T-helper 2 cell treated with Interferon-gamma antibody and Interleukin-4, amounts not matched to agents 5 μg/mL and 100 μg/mL, for 36 hours (primary cell): ENCODE data around the gene FAM43B.

ENCODE experiments used
- DNase-seq: peaks from one replicate; pipeline ENCODE4 v3.0.0; 2021; ENCODE audit warnings: low spot score
- H3K27ac Mint-ChIP-seq: one replicate; pipeline ENCODE4 v1.8.0; 2021; ENCODE audit warnings: mild to moderate bottlenecking, mixed read lengths
- H3K27me3 Mint-ChIP-seq: one replicate; pipeline ENCODE4 v1.8.0; 2021; ENCODE audit warnings: low read depth, mixed read lengths
- H3K36me3 Mint-ChIP-seq: one replicate; pipeline ENCODE4 v1.8.0; 2021; ENCODE audit warnings: low read depth, mixed read lengths
- H3K4me1 Mint-ChIP-seq: one replicate; pipeline ENCODE4 v1.8.0; 2021; ENCODE audit warnings: low read depth, mixed read lengths
- H3K4me3 Mint-ChIP-seq: one replicate; pipeline ENCODE4 v1.8.0; 2022; ENCODE audit warnings: mild to moderate bottlenecking, moderate library complexity, mixed read lengths
- H3K9me3 Mint-ChIP-seq: one replicate; pipeline ENCODE4 v1.8.0; 2021; ENCODE audit warnings: mixed read lengths

The FAM43B gene

DNA sequence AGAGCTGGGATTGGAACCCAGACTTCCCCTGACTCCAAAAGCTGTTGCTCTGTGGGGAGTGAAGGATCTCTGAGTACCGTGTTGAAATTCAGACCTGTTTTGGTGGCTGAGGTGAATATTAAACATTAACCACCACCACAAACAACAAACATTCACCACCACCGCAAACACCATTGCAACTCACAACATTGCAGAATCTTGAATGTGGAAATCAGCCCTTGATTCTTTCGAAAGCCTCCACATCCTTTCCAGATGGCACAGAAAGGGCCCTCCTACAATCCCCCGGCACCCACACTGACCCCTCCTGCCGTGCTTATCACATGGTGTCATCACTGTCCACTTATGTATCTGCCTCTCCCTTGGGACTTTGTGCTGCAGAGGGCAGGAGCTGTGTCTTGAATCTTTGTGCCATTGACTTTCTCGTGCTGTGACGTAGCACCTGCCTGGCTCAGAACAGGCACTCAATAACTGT lies 38.0 kb downstream of the FAM43B start:
- H3K4me1 Mint-ChIP-seq: peaks cover 7% of the 10 kb centered on the region
- no peaks in the 10 kb centered on the region for H3K36me3 Mint-ChIP-seq
- no peaks in the 10 kb centered on the region for H3K9me3 Mint-ChIP-seq
- H3K27me3 Mint-ChIP-seq: peaks cover 48% of the 10 kb centered on the region
- no peak for DNase-seq
- H3K27ac Mint-ChIP-seq: no peak overlapping the region
- H3K4me3 Mint-ChIP-seq: no peak overlapping the region

DNA sequence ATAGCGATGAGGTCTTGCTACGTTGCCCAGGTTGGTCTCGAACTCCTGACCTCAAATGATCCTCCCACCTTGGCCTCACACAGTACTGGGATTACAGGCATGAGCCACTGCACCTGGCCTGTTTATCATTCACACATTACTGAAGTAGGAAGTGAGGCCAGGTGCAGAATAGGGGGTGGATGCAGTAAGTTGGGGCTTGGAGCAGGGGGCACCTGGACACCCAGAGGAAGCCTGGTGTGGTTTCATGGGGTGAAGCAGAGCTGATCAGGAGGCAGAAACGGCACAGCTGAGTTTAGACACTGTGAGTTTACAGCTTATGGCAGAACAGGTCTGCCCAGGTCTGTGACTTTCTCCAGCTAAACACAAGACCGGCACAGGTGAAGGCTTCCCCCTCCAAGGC lies 41.4 kb downstream of the FAM43B start:
- no peak overlapping the region for H3K4me3 Mint-ChIP-seq
- no peaks in the 10 kb centered on the region for H3K9me3 Mint-ChIP-seq
- peaks cover 3% of the 10 kb centered on the region for H3K4me1 Mint-ChIP-seq
- no peak for DNase-seq
- H3K27ac Mint-ChIP-seq: no peak overlapping the region
- H3K36me3 Mint-ChIP-seq: no peaks in the 10 kb centered on the region
- peaks cover 31% of the 10 kb centered on the region for H3K27me3 Mint-ChIP-seq

DNA sequence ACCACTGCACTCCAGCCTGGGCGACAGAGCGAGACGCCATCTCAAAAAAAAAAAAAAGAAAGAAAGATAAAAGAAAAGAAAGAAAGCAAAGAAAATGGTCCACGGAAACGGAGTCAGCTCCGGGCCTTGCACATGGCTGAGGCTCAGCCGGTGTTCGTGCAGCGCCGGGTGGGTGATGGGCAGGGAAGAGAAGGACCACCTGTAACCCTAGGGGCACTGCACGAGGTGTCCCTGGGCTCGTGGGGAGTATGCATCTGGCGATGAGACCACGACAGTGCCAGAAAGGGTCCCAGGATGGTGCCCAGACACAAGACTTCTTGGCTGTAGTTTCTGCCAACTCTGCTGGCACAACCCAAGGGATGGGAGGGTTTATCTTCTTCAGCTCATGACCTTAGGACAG lies 42.4 kb downstream of the FAM43B start:
- Mint-ChIP-seq H3K9me3 (no peaks in the 10 kb centered on the region), H3K36me3 (no peaks in the 10 kb centered on the region), H3K4me3 (no peak overlapping the region), H3K27me3 (peaks cover 23% of the 10 kb centered on the region), H3K27ac (no peak overlapping the region), H3K4me1 (no peaks in the 10 kb centered on the region)
- no peak for DNase-seq

DNA sequence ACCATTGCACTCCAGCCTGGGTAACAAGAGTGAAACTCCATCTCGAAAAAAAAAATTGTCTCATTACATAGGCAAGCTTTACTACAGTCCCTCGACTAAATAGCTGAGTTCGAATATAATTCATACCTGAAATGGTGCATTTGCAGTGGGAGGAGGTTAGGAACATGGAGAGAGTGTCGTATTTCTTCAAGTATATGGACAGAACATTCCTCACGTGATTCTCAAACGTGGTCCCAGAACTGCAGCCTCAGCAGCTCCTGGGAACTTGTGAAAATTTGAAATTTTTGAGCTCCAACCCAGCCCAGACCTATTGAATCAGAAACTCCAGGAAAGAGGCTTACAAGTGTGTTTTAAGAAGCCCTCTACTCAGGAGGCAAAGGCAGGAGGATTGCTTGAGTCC lies 43.7 kb downstream of the FAM43B start:
- H3K27me3 Mint-ChIP-seq: peaks cover 14% of the 10 kb centered on the region
- no peak for DNase-seq
- H3K9me3 Mint-ChIP-seq: no peaks in the 10 kb centered on the region
- no peaks in the 10 kb centered on the region for H3K36me3 Mint-ChIP-seq
- H3K27ac Mint-ChIP-seq: no peak overlapping the region
- no peak overlapping the region for H3K4me3 Mint-ChIP-seq
- H3K4me1 Mint-ChIP-seq: no peaks in the 10 kb centered on the region

DNA sequence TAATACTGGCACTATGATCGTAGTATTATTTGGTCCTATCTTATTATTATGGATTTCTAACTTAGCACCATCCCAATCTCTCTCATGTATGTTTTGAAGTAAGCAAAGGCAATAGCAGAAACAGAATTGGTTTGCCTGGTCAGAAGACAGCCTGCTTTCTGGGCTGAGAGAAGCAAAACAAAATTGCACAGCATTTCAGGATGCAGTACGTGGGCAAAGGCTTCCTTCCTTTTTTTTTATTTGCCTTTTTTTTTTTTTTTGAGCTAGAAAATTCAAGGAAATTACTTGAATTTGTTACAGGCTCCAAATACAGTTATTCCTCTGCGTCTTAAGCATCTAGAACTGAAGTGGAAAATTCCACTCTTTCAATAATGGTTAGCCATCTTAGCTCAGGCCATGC lies 45.3 kb downstream of the FAM43B start:
- Mint-ChIP-seq H3K4me1 (no peaks in the 10 kb centered on the region), H3K4me3 (no peak overlapping the region), H3K9me3 (no peaks in the 10 kb centered on the region), H3K36me3 (no peaks in the 10 kb centered on the region), H3K27me3 (peaks cover 6% of the 10 kb centered on the region), H3K27ac (no peak overlapping the region)
- no peak for DNase-seq

DNA sequence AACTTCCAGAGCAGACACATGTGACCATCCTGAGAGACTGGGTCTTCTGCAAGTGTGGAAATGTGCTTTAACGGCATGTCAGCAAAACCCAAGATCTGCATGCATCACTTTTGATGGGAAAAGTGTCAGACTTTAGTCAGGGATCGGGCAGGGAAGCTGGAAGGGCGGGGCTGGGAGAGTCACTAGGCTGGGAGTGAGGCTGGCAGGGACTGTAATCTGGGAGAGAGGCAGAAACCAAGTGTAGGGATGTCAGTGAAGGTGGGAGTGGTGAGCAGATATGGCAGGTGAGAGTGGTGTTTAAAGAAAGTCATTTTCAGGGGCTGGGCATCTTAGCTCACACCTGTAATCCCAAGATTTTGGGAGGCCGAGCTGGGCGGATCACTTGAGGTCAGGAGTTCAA lies 47.8 kb downstream of the FAM43B start:
- H3K27ac Mint-ChIP-seq: no peak overlapping the region
- DNase-seq: no peak
- peaks cover 5% of the 10 kb centered on the region for H3K27me3 Mint-ChIP-seq
- H3K4me1 Mint-ChIP-seq: no peaks in the 10 kb centered on the region
- H3K4me3 Mint-ChIP-seq: no peak overlapping the region
- H3K9me3 Mint-ChIP-seq: no peaks in the 10 kb centered on the region
- no peaks in the 10 kb centered on the region for H3K36me3 Mint-ChIP-seq

DNA sequence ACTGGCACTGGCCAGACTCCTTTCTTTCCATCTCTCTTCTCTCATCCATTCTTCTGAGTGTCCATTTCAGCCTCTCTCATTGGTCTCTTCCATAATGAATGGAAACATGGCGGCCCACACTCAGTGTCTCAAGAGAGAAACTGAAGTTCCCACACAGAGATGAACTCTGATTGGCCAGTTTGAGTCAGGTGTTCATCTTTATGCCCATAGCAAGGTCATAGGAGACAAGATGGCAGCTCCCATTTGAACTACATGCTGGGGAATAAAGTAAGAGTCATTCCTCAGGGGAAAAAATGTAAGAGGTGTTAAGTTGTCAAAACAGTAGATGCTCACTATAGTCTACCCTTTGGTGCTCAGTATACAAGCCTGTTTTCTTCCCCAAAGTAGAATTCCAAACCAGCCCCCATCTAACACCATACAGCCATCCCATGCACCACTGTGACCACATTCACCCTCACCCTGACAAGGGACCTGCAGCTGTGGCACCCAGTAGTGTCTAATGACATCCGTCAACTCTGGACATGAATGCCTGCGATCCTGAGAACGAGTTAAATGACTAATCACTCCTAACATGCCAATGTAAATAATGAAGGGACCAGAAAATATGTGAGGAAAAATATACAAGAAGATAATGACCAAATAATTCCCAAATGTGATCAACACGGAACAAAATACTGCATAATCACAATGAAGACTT lies 48.9 kb downstream of the FAM43B start:
- H3K4me1 Mint-ChIP-seq: no peaks in the 10 kb centered on the region
- H3K9me3 Mint-ChIP-seq: no peaks in the 10 kb centered on the region
- H3K36me3 Mint-ChIP-seq: no peaks in the 10 kb centered on the region
- peaks cover 5% of the 10 kb centered on the region for H3K27me3 Mint-ChIP-seq
- H3K27ac Mint-ChIP-seq: no peak overlapping the region
- H3K4me3 Mint-ChIP-seq: no peak overlapping the region
- no peak for DNase-seq

DNA sequence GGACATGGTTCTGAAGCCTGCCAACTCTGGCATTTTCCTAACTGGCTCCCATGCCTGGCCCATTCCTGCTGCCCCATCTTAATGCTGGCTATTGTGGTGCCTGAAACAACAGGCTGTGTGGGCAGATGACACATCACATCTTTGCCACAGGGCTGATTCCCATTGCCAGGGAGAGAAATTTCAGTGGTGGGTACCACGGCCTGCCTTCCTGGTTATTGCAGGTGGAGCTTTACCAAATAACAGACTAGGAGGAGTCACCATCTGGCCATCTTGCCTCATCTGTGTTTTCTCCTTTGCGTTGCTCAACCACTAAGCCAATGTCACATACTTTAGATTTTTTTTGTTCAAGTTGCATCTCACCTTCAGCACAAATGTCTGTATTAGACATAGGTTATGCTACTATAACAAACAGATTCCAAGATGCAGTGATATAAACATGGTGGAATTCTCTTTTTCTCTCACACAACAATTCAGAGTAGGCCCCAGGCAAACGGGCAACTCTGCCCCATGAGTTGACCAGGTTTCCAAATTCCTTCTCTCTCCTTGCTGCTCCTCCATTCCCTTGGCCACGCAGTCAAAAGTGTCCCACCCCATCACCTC lies 50.6 kb downstream of the FAM43B start:
- Mint-ChIP-seq H3K4me3 (no peak overlapping the region), H3K27ac (no peak overlapping the region), H3K27me3 (peaks cover 5% of the 10 kb centered on the region), H3K36me3 (no peaks in the 10 kb centered on the region), H3K9me3 (no peaks in the 10 kb centered on the region), H3K4me1 (no peaks in the 10 kb centered on the region)
- no peak for DNase-seq

DNA sequence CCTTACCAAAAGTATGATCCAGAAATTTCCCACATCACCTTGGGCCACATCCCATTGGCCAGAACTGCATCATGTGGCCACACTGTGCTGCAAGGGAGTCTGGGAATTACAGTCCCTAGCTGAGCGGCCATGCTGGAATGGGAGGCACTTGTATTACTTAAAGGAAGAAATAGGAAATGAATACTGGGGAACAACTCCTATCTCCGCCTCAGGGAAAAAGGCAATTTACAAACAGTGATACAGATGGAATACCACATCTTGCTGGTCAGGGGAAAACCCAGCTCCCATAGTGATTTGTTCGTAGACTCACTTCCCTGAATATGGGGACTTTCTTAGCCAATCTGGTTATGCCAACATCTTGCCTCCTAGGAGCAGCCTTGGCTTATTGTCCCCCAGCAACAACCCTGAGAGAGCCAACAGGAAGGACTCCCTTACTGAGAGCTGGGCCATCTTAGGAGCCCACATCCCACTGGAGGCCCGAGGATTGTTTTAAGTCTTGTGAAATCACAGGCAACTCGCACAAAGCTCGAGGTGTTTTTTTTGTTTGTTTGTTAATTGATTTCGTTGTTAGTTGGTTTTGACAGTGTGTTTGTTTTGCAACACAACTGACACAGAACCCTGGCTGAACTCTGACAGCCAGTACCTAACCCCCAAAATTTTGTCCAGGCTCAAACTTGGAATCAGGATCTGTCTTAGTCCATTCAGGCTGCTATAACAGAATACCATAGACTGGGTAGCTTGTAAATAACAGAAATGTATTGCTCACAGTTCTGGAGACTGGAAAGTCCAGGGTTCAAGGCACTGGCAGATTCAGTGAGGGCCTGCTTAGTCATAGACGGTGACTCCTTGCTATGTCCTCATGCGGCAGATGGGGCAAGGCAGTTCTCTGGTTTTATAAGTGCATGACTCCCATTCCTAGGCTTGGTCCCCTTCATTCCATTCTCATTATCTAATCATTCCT lies 51.4 kb downstream of the FAM43B start:
- H3K27ac Mint-ChIP-seq: no peak overlapping the region
- DNase-seq: no peak
- no peak overlapping the region for H3K4me3 Mint-ChIP-seq
- H3K27me3 Mint-ChIP-seq: peaks cover 5% of the 10 kb centered on the region
- no peaks in the 10 kb centered on the region for H3K36me3 Mint-ChIP-seq
- no peaks in the 10 kb centered on the region for H3K4me1 Mint-ChIP-seq
- no peaks in the 10 kb centered on the region for H3K9me3 Mint-ChIP-seq
